ENCODE results near the gene NMNAT2.

GRCh38 chr1:183361081-183361480, 57.1 kb downstream of the NMNAT2 start:
- no peak for TF ChIP-seq ZNF8 (CRISPR knock-in tag; IDR thresholded peaks at IDR 0.05)
- TF ChIP-seq BACH2 (CRISPR knock-in tag; IDR thresholded peaks at IDR 0.05; ENCODE audit: borderline replicate concordance): no peak
- no peak for TF ChIP-seq ZFP30 (CRISPR knock-in tag; IDR thresholded peaks at IDR 0.05)
- no peak for TF ChIP-seq ZNF70 (CRISPR knock-in tag; IDR thresholded peaks at IDR 0.05)
- no peak for TF ChIP-seq ZFP3 (CRISPR knock-in tag; IDR thresholded peaks at IDR 0.05)
- TF ChIP-seq ARNTL (CRISPR knock-in tag; IDR thresholded peaks at IDR 0.05; ENCODE audit: borderline replicate concordance, low read depth): no peak

All from SK-N-SH treated with all-trans-retinoic acid at 6 μM for 48 hours (cell line).